Body of pancreas (tissue), 4 donors: ENCODE measurements around the gene PMM1. TPM values are rescaled to one million over a fixed set of nuclear protein-coding genes. Genes with fewer than 3 reads are reported as not detected.
"Not testable (repeated sequence)": the region's sequence is repeated elsewhere in the genome, so short reads cannot be mapped to it uniquely, and the experiment has no call there.

Experiments
- ATAC-seq: fragments of 150-250 bp; one replicate; pipeline ENCODE4 v1.9.1; 2016
- DNase-seq, 4 donors: peaks; one replicate each; pipeline ENCODE4 v3.0.0-alpha.2; 2019
- H3K27ac ChIP-seq, 4 donors: fragments of 200-600 bp; sonication (generic); 1 replicate in 3 of 4; 2 replicates in 1 of 4; pipeline versions ENCODE4 v1.5.1 to v1.6.1; 2016 to 2019; ENCODE audit warnings: mild to moderate bottlenecking in 1 of 4, mixed read lengths in 1 of 4, moderate library complexity in 1 of 4
- H3K27me3 ChIP-seq, 2 donors: fragments of 200-600 bp; sonication (generic); one replicate each; pipeline ENCODE4 v1.6.0; 2016; ENCODE audit warnings: mild to moderate bottlenecking in 1 of 2
- H3K36me3 ChIP-seq, 2 donors: fragments of 200-600 bp; sonication (generic); replicated peaks in 1 of 2; 2 replicates each; pipeline ENCODE4 v1.5.1; 2016; ENCODE audit warnings: low read depth in 2 of 2; ENCODE audit not compliant: insufficient read depth in 1 of 2
- H3K4me1 ChIP-seq: fragments of 200-600 bp; sonication (generic); one replicate; pipeline ENCODE4 v1.6.0; 2016
- H3K4me3 ChIP-seq, 2 donors: fragments of 200-600 bp; sonication (generic); 1 replicate in 1 of 2; 2 replicates in 1 of 2; pipeline ENCODE4 v1.5.1; 2016 to 2019
- H3K9me3 ChIP-seq, 3 donors: fragments of 200-600 bp; sonication (generic); 1 replicate in 2 of 3; 2 replicates in 1 of 3; pipeline ENCODE4 v1.5.1; 2016
- POLR2A ChIP-seq, 3 donors: fragments of 450-650 bp; IDR thresholded peaks; one replicate each; pipeline ENCODE4 v1.6.1; 2016; ENCODE audit warnings: antibody characterized with exemption in 3 of 3, mild to moderate bottlenecking in 2 of 3
- WGBS, 2 donors: methylation state at CpG; one replicate each; pipeline ENCODE4 v1.1.5; 2017; 5-methylcytosine and 5-hydroxymethylcytosine counted together
- intact Hi-C: fragments of 100-400 bp; cut with DNase I; formaldehyde crosslinking; loops from one replicate; pipeline ENCODE4 v1.15.1; 2023
- total RNA-seq, 2 donors: library from RNA; depleted of rRNA; stranded (reverse); fragments of >200 nt; gene quantifications; one replicate each; pipeline ENCODE4 v1.1.0, GENCODE V29; 2016
- TF ChIP-seq, protein P1 (sequence below), 7 experiments: fragments of 450-650 bp in 4 of 7; fragments of 200-600 bp in 3 of 7; sonication (generic) in 3 of 7; IDR thresholded peaks; one replicate each; pipeline ENCODE4 v1.5.1; 2016 to 2019; ENCODE audit warnings: antibody characterized with exemption in 7 of 7

The PMM1 gene
- total RNA-seq, 2 donors from 2014 or later: 49.3 to 54.1 TPM

DNA sequence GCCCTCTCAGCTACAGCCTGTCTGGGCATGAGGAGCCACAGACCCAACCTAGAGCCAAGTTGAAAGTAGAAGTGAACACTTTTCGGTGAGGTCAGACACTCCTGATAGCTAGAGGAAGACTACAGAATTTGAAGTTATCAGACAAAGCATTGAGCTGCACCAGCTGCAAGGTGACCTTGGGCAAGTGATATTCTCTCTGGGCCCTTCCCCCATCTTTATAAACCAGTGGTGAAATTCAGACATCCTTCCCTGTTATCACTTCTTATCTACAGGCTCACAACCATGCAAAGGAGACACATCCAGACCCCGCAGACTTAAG is 8.0 kb upstream of the PMM1 start:
- WGBS, 2 donors: 42 to 63% methylated on average over 2 of the region's 2 CpGs
- H3K36me3 ChIP-seq: peaks cover 0 to 2% of the 10 kb centered on the region in 2 donors
- H3K4me1 ChIP-seq: peaks cover 8% of the 10 kb centered on the region
- intact Hi-C loops: loop anchor here (5.0 kb wide), 1 partner anchor 45 kb away; no protein-coding TSS in a partner anchor
- H3K9me3 ChIP-seq: no peaks in the 10 kb centered on the region
- TF ChIP-seq POLR2A (IDR thresholded peaks at IDR 0.05): no peak
- TF ChIP-seq, protein P1, sequence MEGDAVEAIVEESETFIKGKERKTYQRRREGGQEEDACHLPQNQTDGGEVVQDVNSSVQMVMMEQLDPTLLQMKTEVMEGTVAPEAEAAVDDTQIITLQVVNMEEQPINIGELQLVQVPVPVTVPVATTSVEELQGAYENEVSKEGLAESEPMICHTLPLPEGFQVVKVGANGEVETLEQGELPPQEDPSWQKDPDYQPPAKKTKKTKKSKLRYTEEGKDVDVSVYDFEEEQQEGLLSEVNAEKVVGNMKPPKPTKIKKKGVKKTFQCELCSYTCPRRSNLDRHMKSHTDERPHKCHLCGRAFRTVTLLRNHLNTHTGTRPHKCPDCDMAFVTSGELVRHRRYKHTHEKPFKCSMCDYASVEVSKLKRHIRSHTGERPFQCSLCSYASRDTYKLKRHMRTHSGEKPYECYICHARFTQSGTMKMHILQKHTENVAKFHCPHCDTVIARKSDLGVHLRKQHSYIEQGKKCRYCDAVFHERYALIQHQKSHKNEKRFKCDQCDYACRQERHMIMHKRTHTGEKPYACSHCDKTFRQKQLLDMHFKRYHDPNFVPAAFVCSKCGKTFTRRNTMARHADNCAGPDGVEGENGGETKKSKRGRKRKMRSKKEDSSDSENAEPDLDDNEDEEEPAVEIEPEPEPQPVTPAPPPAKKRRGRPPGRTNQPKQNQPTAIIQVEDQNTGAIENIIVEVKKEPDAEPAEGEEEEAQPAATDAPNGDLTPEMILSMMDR (IDR thresholded peaks at IDR 0.05): no peak
- ATAC-seq (peak; percentile 7), DNase-seq (no peak)
- no peak overlapping the region for H3K4me3 ChIP-seq
- H3K27me3 ChIP-seq: no peaks in the 10 kb centered on the region
- peak overlapping the region in 2 of 4 donors; percentile 11 to 36 for H3K27ac ChIP-seq

DNA sequence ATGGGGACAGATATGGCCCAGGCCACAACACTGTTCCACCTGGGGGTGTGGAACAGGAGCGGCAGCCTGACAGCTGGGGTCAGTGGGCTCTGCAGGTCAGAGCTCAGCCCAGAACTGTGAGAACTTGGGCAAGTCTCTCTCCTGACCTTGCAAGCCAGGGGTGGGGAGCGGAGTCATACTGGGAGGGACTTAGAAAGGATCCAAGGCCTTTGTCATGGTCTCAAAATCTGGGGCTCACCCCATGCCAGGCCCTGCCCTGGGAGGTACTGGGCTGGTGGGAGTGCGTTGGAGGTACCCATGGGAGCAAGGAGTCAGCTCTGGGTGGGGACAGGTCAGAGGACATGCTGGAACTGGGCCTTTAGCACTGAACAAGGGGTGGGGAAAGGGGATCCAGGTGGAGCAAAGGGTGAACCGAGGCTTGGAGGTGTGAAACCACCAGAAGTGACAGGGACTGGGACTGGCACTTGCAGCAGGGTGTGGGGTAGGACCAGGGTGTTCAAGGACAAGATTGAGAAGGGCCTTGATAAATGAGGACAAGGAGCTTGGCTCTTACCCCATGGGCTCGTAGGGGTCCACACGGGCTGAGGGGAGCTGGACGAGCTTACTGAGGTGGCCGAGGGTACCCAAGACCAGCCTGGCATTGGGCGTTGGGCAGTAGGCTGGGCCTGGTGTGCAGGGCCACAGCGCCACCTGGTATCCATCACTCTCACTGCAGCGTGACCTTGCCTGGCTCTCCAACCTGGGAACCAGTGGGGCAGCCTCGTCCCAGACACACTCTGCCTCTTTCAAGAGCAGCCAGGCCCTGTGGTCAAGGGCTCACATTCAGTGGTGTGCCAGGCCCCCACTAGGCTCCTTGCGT is 7.4 kb upstream of the PMM1 start:
- Histone ChIP-seq H3K4me3 (no peak overlapping the region), H3K4me1 (peaks cover 8% of the 10 kb centered on the region), H3K36me3 (no peaks in the 10 kb centered on the region), H3K9me3 (no peaks in the 10 kb centered on the region), H3K27ac (peak overlapping the region in 3 of 4 donors; percentile 1 to 36 (median 11)), H3K27me3 (no peaks in the 10 kb centered on the region)
- intact Hi-C loops: loop anchor here (5.0 kb wide), 1 partner anchor 45 kb away; no protein-coding TSS in a partner anchor
- peak; percentile 78 to 84 (median 80) for DNase-seq
- no peak for TF ChIP-seq POLR2A (IDR thresholded peaks at IDR 0.05)
- TF ChIP-seq, protein P1 (IDR thresholded peaks at IDR 0.05): peak; percentile 67 to 95 (median 91)
- 32 to 54% methylated on average over 4 to 13 of the region's 13 CpGs for WGBS, 2 donors
- ATAC-seq: peak; percentile 98

DNA sequence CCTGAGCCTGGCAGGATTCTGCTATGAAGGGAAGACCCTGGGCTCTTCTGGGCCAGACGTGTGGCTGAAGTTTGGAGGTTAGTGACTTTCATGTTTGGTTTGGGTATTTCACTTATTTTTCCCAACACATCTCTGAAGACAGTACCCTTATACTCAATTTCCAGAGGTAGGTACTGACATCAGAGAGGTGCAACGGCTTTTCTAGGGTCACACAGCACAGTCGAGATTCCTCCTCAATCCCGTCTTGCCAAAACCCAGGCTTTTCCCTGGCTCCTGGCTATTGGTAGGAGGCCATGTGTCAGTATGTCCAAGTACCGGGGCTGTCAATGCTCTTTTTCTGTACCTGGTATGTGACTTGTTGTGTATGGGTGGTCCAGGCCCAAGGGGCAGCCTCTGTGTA is 6.1 kb upstream of the PMM1 start:
- Histone ChIP-seq H3K27me3 (no peaks in the 10 kb centered on the region), H3K9me3 (no peaks in the 10 kb centered on the region), H3K27ac (no peak overlapping the region), H3K4me3 (no peak overlapping the region), H3K36me3 (no peaks in the 10 kb centered on the region), H3K4me1 (peaks cover 8% of the 10 kb centered on the region)
- intact Hi-C loops: loop anchor here (5.0 kb wide), 1 partner anchor 43 kb away; no protein-coding TSS in a partner anchor
- no peak for TF ChIP-seq POLR2A (IDR thresholded peaks at IDR 0.05)
- DNase-seq (no peak), ATAC-seq (no peak)
- 81 to 85% methylated on average over 4 to 5 of the region's 5 CpGs for WGBS, 2 donors

DNA sequence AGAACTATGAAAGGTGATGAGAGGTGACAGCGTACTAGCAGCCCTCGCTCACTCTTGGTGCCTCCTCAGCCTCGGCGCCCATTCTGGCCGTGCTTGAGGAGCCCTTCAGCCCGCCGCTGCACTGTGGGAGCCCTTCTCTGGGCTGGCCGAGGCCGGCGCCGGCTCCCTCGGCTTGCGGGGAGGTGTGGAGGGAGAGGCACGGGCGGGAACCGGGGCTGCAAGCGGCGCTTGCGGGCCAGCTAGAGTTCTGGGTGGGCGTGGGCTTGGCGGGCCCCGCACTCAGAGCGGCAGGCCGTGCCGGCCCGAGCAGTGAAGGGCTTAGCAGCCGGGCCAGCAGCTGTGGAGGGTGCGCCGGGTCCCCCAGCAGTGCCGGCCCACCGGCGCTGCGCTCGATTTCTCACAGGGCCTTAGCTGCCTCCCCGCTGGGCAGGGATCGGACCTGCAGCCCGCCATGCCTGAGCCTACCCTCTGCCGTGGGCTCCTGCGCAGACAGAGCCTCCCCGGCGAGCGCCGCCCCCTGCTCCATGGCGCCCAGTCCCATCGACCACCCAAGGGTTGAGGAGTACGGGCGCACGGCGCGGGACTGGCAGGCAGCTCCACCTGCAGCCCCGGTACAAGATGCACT is 3.8 kb upstream of the PMM1 start:
- H3K4me1 ChIP-seq: peaks cover 17% of the 10 kb centered on the region
- H3K9me3 ChIP-seq, H3K4me3 ChIP-seq, H3K27ac ChIP-seq, intact Hi-C loops, ATAC-seq, H3K36me3 ChIP-seq, DNase-seq, H3K27me3 ChIP-seq: not testable (repeated sequence)
- 92 to 97% methylated on average over 5 to 42 of the region's 51 CpGs for WGBS, 2 donors

DNA sequence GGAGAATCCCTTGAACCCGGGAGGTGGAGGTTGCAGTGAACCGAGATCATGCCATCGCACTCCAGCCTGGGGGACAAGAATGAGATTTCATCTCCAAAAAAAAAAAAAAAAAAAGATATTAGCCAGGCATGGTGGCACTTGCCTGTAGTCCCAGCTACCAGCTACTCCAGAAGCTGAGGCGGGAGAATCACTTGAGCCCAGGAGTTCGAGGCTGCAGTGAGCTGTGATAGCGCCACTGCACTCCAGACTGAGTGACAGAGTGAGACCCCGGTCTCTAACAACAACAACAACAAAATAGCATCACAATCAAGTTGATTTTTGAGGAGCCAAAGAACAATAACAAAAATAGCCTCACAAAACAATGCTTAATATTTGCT is 2.3 kb downstream of the PMM1 start:
- Histone ChIP-seq H3K27ac (peak overlapping the region; percentile 90 to 95 (median 92)), H3K4me1 (peaks cover 23% of the 10 kb centered on the region), H3K27me3 (no peaks in the 10 kb centered on the region), H3K4me3 (no peak overlapping the region), H3K36me3 (no peaks in the 10 kb centered on the region), H3K9me3 (no peaks in the 10 kb centered on the region)
- intact Hi-C loops: no loop called here
- TF ChIP-seq, protein P1 (IDR thresholded peaks at IDR 0.05): no peak
- TF ChIP-seq POLR2A (IDR thresholded peaks at IDR 0.05): no peak
- no peak for ATAC-seq
- WGBS, 2 donors: 23 to 43% methylated on average over 7 of the region's 7 CpGs
- no peak for DNase-seq
